AG20443 (cell line): ENCODE data around the gene FAM72B.
"Not testable (repeated sequence)": the region's sequence is repeated elsewhere in the genome, so short reads cannot be mapped to it uniquely, and the experiment has no call there.

Experiments used
- DNase-seq: peaks from one replicate; pipeline ENCODE4 v3.0.0; 2012; ENCODE audit warnings: low spot score, mixed read lengths

Gene FAM72B

DNA sequence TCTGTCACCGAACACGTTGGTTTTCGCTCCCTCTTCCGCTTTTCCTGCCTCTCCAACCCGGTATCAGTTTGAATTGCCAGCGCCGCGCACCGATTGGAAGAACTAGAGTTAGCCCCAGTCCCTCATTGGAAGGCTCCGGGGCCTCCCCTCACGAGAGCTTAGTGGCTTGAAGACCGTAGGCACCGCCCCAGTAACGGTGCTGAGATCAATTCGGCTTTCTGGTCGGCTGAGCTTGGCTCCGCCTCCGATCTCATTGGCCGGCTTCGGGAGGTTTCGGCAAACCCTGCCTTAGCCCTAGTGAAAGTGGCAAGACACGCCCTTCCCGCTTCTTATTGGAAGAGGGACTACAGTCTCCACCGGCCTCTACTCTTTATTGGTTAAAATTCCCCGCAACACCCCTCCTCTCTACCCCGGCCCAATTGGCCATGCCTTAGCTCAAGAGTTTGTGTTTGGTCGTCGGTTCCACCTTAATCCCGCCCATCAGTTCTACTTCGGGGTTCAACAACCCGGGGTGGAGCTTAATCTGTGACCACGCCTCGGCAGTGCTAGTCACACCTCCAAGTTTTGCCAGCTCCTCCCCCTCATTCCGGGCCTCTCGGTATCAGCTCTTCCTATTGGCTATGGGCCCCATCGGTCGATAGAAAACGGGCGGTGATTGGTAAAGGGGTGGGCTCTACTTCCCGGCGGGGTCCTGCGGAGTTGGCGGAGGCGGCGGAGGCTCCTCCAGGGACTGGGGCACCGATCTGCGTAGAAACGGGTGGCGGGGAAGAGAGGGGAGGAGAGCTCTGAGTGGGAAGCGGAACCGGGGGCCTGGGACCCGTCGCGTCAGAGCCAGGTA lies at the start of gene FAM72B, which contains the start of gene SRGAP2C:
Gene FAM72B, minus strand, starts transcription at position 51 of the 838 bp plus-strand sequence. CDS start 851 bp downstream, outside the sequence.
Gene SRGAP2C, plus strand, starts transcription at position 686 of the 838 bp plus-strand sequence. CDS start 2,472 bp downstream, outside the sequence.
- not testable (repeated sequence) for DNase-seq

DNA sequence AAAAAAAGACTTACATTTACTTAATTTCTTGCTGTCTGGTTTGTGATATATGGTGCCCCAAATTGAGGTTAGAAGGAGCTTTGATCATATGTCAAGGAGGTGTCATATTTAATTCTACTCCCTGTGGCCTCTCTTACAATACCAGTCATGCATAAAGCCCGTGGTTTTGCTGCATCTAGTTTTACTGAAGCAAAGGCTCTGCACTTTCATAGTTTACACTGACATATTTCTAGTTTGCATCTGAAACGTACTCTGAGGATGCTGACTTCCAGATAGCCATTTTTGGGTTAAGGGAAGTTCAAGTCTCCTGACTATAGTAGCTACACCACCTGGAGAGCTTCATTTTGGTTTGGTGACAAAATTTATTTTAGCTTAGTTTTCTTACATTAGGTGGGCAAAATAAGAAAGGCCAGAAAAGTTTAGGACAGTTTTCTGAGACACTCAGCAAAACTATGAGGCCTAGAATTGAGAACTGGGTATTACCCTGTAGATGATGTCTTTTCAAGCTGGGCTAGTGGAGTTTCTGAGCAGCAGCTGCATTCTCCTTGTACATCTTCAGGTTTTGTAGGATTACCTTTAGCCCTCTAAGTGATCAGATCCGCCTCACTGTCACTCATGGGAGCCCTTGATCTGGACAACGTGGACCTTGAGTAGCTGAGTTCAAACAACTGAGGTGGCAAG lies 48.4 kb upstream of the FAM72B start:
- not testable (repeated sequence) for DNase-seq

DNA sequence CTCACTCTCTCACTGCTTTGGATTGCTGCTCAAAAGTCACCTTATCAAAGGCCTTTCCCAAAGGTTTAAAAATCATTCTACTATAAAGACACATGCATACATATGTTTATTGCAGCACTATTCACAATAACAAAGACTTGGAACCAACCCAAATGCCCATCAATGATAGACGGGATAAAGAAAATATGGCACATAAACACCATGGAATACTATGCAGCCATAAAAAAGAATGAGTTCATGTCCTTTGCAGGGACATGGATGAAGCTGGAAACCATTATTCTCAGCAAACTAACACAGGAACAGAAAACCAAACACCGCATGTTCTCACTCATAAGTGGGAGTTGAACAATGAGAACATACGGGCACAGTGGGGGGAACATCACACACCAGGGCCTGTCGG lies 46.5 kb upstream of the FAM72B start:
- DNase-seq = not testable (repeated sequence)

GRCh38 chr1:121227544-121228330 lies 43.6 kb upstream of the FAM72B start:
- not testable (repeated sequence) for DNase-seq

DNA sequence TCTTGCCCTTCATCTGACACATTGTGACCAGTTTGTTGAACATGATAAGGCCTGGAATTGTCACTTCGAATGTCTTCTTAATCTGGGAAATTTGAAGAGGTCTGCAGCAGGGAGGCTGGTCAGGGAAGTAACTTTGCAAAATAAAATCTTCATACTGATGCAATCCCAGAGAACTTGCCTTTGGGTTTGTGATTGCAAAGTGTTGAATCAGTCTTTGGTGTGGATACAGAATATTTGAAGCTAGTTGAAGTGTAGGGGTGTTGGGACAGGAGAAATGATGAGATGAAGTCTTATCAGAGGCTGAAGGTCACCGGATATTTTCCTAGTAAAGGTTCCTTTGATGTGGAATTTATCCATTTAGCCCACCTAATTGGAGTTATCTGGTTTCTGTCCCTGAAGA lies 42.8 kb upstream of the FAM72B start:
- not testable (repeated sequence) for DNase-seq

DNA sequence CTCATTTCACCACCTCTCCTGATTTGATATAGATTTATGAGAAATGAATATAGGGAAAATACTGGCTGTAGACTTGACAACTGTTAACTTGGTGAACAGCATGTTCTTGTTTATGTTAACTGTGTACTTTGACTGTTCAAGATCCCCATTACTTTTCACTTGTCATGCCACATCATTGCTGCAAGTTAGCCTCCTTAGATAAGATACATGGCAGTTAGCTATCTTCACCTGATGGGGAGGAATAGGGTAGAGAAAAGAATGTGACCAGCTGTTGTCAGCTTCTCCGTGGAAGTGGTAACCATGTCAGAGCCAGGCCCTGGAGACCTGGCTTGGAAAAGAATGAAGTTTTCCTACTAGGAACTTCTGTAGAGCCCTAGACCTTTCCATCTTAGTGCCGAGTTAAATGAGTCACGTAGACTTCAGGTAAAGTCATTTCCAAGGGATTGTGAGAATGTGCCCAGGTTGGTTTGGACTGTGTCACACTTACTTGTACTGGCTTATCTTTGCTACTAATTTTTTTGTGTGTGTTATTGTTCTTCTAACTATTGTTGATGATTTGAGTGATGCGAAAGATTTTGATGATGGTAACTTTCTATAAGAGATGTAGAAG lies 42.3 kb upstream of the FAM72B start:
- DNase-seq = not testable (repeated sequence)

- DNase-seq = not testable (repeated sequence)
Observed at GRCh38 chr1:121224714-121225113, 40.6 kb upstream of the FAM72B start.

DNA sequence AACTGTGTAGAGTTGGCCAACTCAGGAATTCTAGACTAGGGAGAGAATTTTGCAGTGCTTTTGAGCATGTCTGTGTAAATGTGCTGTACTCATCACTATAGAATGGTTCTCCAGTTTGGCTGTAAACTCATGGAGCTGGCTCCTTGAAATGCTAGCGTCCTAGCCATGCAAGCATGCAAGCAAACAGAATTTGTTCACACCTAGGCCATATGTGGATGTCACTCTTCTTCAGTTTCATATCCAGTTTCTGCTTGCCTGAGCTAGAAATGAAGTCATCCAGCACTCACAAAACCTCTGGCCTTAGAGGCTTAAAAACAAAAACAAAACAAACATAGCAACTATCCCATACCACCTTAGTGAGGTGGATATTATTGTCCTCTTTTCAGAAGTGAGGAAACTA lies 37.6 kb upstream of the FAM72B start:
- not testable (repeated sequence) for DNase-seq

GRCh38 chr1:121216676-121217075 lies 32.5 kb upstream of the FAM72B start:
- not testable (repeated sequence) for DNase-seq

DNA sequence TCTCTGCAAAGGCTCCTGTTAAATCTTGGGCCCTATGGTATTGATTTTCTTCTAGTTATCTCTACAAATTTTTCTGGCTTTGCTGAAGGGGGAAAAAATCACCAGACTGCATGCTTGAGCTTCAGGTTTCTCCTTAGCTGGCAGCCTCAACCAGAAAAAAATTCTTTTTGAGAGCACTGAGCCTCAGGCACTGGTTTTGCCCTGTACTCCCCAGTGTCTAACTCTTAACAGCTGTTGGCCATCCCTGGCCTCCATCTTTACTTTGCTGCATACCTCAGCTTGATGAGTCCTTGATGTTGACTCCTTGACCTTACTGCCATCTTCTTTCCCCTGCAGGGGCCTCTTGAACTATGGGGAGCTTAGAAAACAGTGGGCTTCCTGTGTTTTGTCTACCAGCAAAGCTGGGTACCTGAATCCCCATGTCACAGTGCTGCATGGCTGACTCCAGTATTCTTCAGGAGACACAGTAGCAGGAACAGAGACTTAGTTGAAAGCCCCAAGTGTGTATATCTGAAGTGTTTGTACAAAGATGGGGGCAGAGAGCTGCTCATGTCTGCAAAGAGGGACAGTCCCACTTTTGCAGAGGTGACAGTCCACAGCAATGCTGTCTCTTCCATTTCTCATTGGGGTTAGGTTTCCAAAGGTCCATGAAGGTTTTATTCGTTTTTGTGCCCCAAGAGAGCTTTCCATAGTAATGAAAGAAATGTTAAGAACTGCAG lies 31.7 kb upstream of the FAM72B start:
- DNase-seq = not testable (repeated sequence)

GRCh38 chr1:121214544-121215156 lies 30.5 kb upstream of the FAM72B start:
- not testable (repeated sequence) for DNase-seq

- not testable (repeated sequence) for DNase-seq
Observed at GRCh38 chr1:121213491-121213890, 29.4 kb upstream of the FAM72B start.

- DNase-seq = not testable (repeated sequence)
Observed at GRCh38 chr1:121210778-121211177, 26.6 kb upstream of the FAM72B start.

GRCh38 chr1:121208375-121208774 lies 24.2 kb upstream of the FAM72B start:
- not testable (repeated sequence) for DNase-seq

- not testable (repeated sequence) for DNase-seq
Observed at GRCh38 chr1:121207328-121207727, 23.2 kb upstream of the FAM72B start.

DNA sequence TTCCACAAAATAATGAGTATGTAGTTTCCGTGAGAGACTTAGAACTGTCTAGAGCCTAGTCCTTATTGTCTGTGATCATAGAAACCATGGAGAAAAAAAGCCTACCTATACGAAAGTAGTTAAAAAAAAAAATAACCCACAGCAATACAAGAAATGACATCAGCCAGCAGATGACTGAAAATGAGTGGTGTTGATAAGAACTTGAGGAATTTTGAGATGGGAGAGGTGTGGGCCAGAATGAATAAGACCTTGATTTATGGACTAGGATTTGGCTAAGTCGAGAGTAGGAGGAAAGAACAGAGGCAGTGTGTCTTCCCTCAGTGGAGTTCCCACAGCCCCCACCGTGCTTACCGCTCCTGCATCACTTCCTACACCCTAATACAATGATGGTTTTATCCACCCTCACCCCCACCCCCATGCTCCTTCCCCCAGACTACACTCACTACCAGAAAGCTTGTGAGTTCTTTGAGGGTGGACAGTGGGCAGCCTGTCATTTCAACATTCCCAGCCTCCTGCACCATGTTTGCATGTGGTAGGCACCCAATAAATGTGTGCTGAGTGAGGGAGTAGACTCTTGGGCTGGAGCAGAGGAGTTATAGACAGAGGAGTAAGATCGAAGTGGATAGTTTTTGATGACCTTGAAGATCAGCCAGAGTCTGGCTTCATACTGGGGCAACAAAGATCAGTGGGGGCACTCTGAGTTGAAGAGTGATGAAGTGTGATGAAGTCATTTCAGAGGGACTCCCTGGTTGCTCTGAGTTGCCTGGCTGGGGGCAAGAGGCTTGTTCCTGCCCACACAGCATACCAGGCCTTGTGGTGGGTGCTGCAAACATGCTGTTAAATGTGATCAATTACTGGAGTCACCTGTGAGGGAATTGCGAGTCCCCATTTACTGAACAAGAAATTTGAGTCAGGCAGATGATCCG lies 21.9 kb upstream of the FAM72B start:
- DNase-seq = not testable (repeated sequence)

DNA sequence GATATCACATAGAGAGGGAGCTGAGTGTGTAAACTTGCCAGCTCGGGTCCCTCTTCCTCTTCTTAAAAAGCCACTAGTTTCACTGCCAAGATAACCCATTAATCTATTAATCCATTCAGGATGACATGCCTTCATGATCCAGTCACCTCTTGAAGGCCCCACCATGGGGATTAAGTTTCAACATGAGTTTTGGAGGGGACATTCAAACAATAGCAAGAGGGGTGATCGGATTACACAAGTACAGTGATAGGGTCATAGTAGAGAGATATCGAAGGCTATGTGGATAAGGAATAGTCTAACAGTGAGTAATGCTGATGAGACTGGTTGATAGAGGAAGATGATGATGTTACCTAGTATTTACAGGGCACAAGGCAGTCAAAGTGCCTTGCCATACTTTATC lies 18.8 kb upstream of the FAM72B start:
- DNase-seq = not testable (repeated sequence)

DNA sequence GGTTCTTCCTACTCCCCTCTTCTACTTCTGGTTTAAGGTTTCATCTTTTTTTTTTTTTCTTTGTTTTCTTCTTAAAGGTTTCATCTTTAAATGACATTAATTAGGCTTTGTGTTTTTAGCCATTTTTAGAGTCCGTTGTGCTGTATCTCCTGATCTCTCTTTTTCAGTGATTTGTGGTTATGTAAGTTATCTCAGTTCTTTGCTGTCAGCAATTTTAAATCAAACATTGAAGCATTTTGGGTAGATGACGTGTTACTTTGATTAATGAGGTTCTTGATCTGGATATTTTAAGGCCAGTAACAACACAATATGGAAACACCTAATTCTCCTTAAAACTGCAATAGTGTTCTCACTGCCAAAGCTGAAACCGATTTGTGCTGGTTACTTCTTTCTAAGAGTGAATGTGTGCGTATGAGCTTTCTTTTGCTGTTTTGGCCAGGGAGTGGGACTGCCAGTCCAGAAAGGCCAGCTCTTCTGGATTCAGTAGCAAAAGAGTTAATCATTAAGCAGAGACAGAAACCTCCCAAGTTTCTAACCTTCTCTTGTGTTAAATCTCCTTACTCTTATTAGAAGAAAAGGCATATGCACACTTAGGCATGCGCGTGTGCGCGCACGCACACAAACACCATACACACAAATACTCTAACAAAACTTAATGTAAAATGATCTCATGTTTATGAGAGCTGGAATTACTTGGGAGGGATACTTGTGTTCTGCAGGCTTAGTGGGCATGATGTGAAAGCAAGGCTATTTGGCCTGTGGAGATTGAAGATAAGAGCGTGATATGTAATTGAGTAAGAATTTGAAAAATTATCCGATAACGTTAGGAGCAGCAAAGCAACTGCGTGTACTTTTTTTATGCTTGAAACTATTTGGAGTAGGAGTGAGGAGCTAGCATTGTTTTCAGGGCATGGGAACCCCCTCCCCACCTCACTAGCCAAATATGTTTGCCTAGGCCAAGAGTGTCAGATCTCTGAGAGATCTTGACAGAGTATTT lies 17.1 kb upstream of the FAM72B start:
- not testable (repeated sequence) for DNase-seq
